Measurements from ENCODE around the gene RPL27A.
A peak's percentile ranks its signal among the peaks of the same experiment; 100 is the strongest.

The RPL27A gene

GRCh38 chr11:8676458-8676857 is 6.1 kb upstream of the RPL27A start:
- DNase-seq, result no peak

- no peak for DNase-seq
Measured at GRCh38 chr11:8679006-8679405, 3.6 kb upstream of the RPL27A start.

- DNase-seq, result no peak
Measured at GRCh38 chr11:8681837-8682302, 722 bp upstream of the RPL27A start.

GRCh38 chr11:8683115-8683807 is 669 bp downstream of the RPL27A start:
- DNase-seq, result no peak

DNA sequence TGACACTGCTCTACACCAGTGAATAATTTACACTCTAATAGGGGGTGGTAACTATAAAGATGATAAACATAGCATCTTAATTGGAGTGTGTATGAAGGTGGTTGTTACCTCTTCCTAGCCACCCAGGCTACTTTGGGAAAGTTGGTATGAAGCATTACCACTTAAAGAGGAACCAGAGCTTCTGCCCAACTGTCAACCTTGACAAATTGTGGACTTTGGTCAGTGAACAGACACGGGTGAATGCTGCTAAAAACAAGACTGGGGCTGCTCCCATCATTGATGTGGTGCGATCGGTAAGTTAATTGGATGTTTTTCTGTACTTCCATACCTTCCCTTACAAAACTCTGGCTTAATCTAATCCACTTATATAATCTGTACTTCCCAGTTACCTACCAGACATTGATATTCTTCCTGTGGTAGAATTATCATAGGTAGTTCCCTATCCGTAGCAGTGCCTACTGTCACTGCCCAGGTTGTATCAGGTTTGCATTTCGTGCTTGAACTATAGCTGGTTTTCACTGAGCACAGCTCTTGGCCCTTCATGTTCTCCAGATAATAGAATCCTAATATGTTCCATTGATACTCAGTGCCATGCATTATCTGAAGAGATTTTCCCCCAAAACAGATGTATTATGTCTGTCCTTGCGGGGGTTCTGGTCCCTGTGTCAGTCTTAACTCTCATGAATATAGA is 2.2 kb downstream of the RPL27A start:
- no peak for DNase-seq

GRCh38 chr11:8685306-8685705 is 2.7 kb downstream of the RPL27A start:
- DNase-seq, result no peak

- DNase-seq, result no peak
Measured at GRCh38 chr11:8685820-8686219, 3.2 kb downstream of the RPL27A start.

- no peak for DNase-seq
Measured at GRCh38 chr11:8686325-8686724, 3.7 kb downstream of the RPL27A start.

GRCh38 chr11:8688414-8689362 is 6.1 kb downstream of the RPL27A start:
- DNase-seq, result peak; percentile 43

- DNase-seq, result no peak
Measured at GRCh38 chr11:8689726-8690255, 7.2 kb downstream of the RPL27A start.

GRCh38 chr11:8690374-8691342 is 8.1 kb downstream of the RPL27A start:
- no peak for DNase-seq

GRCh38 chr11:8691601-8692000 is 9.0 kb downstream of the RPL27A start:
- DNase-seq, result no peak

GRCh38 chr11:8692417-8692816 is 9.8 kb downstream of the RPL27A start:
- DNase-seq, result no peak

DNA sequence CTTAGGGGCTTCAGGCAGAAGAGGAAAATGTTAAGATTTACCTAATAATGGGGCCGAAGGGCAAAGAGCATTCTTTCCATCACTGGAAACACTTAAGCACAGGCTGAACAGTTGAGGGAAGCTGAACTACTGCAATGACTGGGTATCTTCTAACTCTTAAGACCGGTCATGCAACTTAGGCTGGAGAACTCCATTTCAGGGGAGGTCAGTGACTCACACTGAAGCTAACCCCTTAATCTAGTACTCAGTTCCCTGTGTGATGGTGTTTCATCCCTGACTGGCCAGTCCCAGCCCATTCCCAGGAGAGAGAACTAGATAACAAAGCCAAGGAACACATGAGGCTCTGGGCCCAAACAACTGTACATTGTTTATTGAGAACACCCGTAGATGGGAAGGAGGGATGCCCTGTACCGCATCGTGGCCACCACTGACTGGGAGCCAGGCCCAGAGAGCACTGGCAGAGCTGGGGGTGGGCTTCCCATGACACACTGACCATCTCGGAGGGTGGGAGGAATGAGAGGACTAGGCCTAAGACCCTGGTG is 10.5 kb downstream of the RPL27A start:
- DNase-seq, result no peak

DNA sequence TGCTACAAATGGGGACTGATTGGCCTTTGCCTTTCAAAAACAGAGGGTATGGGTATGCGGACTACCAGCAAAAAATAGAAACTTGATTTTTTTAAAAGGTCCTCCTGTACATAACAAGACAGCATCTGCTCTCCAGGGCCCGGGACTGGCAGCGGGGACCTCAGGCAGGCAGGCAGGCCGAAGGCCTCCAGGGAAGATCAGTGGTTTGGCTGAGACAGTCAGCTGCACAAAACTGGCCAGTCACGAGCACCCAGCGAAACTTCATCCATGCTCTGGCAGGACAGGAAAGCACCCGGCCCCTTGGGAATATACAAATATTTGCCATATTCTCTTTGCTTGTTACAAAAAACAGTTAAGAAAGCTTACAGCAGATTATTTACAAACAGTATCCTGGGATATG is 11.0 kb downstream of the RPL27A start:
- no peak for DNase-seq

DNA sequence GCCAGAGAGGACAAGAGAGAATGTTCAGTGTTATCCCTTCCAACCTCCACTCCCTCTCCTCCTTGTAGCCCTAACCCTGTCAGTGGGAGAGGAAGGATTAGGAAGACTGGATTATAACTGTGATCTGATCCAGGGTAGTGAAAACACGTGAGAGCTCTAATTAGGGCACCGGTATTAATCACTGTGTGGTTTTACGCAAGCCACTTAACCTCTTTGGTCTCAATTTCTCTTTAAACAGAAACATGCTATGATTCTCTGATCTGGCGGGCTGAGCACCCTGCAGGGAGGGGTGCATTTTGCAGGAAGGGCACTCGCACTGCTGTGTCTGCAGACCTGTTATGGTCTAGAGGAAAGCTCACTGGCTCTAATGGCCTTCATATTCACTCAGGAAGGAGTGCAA is 11.5 kb downstream of the RPL27A start:
- DNase-seq, result no peak

- no peak for DNase-seq
Measured at GRCh38 chr11:8697054-8697453, 14.5 kb downstream of the RPL27A start.

- DNase-seq, result no peak
Measured at GRCh38 chr11:8698379-8698851, 15.8 kb downstream of the RPL27A start.

- DNase-seq, result no peak
Measured at GRCh38 chr11:8698917-8699441, 16.4 kb downstream of the RPL27A start.

DNA sequence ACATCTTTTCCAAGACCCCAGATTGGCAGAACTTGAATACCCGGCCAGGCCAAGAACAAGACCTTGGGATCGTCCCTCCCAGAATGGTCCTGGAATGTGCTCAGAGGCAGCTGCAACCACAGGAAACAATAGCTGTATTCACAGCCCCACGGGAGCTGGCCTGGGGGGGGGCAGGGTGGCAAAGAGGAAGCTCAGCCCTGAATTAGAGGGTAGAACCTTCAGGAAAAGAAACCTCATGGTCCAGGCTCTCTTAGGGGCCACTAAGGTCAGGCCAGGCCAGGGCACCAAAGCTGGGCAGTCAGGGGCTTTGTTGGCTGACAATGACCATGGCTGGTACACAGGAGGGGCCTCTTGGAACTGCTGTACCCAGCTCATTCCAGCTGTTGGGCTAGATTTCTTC is 17.3 kb downstream of the RPL27A start:
- no peak for DNase-seq

Data from GOT3 (cell line).